Cortex of kidney (tissue), 1 donor: Measurements from ENCODE around the gene ATP8B4.

ENCODE experiments used
- DNase-seq: peaks from one replicate; lab custom pipeline; 2025; lab: John Stamatoyannopoulos, UW

The ATP8B4 gene

GRCh38 chr15:49855917-49856637 lies 263.0 kb downstream of the ATP8B4 start:
- no peak for DNase-seq

GRCh38 chr15:49852756-49853155 lies 266.3 kb downstream of the ATP8B4 start:
- no peak for DNase-seq

GRCh38 chr15:49848807-49849206 lies 270.2 kb downstream of the ATP8B4 start:
- DNase-seq, result no peak

GRCh38 chr15:49848282-49848724 lies 270.7 kb downstream of the ATP8B4 start:
- DNase-seq, result no peak

GRCh38 chr15:49847423-49848281 lies 271.4 kb downstream of the ATP8B4 start:
- no peak for DNase-seq

GRCh38 chr15:49844390-49844789 lies 274.6 kb downstream of the ATP8B4 start:
- no peak for DNase-seq

GRCh38 chr15:49843725-49844124 lies 275.3 kb downstream of the ATP8B4 start:
- DNase-seq, result no peak

- no peak for DNase-seq
These were observed 276.9 kb downstream of the ATP8B4 start for GRCh38 chr15:49842031-49842730.

- DNase-seq, result no peak
These were observed 286.5 kb downstream of the ATP8B4 start for GRCh38 chr15:49832511-49832910.

- DNase-seq, result no peak
These were observed 287.6 kb downstream of the ATP8B4 start for GRCh38 chr15:49831206-49831965.

- DNase-seq, result no peak
These were observed 288.6 kb downstream of the ATP8B4 start for GRCh38 chr15:49830391-49830790.

- DNase-seq, result no peak
These were observed 291.7 kb downstream of the ATP8B4 start for GRCh38 chr15:49827311-49827710.

GRCh38 chr15:49826640-49827234 lies 292.3 kb downstream of the ATP8B4 start:
- DNase-seq, result no peak

GRCh38 chr15:49824775-49825099 lies 294.3 kb downstream of the ATP8B4 start:
- no peak for DNase-seq

GRCh38 chr15:49823987-49824774 lies 294.9 kb downstream of the ATP8B4 start:
- DNase-seq, result no peak

GRCh38 chr15:49817100-49817499 lies 301.9 kb downstream of the ATP8B4 start:
- DNase-seq, result no peak

GRCh38 chr15:49815950-49816349 lies 303.1 kb downstream of the ATP8B4 start:
- no peak for DNase-seq

GRCh38 chr15:49815526-49815925 lies 303.5 kb downstream of the ATP8B4 start:
- DNase-seq, result no peak

- DNase-seq, result no peak
These were observed 304.3 kb downstream of the ATP8B4 start for GRCh38 chr15:49814709-49815108.

GRCh38 chr15:49813625-49814024 lies 305.4 kb downstream of the ATP8B4 start:
- no peak for DNase-seq

- no peak for DNase-seq
These were observed 308.3 kb downstream of the ATP8B4 start for GRCh38 chr15:49810720-49811119.
